GM21528 (cell line): ENCODE measurements around the gene EPSTI1.

Experiments
- ATAC-seq: cut with Tn5 transposase; IDR thresholded peaks from one replicate; pipeline ENCODE4 v1.9.1; 2021; ENCODE audit warnings: mild to moderate bottlenecking, moderate library complexity; ENCODE audit not compliant: unreplicated experiment, low FRiP score

Gene EPSTI1

DNA sequence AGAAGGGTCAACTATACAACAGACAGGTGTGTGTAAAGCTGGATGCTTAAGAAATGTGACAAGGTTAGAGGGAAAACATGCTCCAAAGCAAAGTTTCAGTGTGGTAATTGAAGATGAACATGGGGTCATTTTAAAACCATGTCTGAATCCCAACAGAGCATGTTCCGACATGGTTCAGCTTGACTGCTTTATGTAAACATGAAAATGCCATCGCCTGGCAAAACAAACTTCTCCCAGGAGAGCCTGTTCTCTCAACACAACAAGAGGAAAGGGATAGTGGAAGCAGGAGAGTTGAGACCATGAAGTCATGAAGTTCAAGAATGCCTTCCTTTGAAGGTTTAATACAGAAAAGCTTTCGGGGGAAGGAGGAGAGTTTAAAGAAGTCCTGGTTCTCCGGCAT, 85.8 kb downstream of the EPSTI1 start:
- no peak for ATAC-seq

DNA sequence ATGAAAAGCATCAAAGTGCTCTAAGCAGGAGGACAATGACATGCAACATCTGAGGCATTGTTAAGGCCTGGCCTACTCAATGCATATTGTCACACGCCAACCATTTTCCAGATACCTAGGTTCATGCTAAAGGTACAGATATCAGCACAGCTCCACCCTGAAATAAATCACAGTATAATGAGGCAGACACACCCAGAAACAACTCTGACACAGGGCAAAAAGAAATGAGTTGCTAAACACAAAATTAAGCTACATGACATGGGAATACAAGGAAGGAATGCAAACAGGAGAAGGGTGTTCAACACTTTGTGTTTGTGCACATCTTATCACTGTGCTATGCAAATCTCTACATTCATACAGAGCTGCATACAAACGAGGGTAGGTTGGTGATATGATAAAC, 86.5 kb downstream of the EPSTI1 start:
- ATAC-seq, result no peak

DNA sequence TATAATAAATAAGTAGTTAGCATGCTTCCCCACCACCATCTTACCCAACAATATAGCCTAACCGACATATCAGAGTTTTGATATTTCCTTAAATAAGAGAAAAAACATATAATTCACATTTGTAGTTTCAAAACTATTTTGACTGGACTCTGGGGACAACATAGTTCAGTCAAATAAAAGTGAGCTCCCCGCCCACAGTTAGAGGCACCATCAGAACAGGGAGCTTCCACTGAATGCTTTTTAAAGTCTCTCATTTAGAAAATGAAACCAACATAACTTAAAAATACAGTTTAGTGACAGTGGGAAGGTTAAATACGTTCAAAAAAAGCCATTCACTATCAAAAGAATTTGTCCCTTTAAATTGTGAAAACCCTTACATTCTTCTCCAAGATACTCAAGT, 92.8 kb downstream of the EPSTI1 start:
- ATAC-seq, result no peak

GRCh38 chr13:42895776-42896175, 96.3 kb downstream of the EPSTI1 start:
- ATAC-seq, result no peak

DNA sequence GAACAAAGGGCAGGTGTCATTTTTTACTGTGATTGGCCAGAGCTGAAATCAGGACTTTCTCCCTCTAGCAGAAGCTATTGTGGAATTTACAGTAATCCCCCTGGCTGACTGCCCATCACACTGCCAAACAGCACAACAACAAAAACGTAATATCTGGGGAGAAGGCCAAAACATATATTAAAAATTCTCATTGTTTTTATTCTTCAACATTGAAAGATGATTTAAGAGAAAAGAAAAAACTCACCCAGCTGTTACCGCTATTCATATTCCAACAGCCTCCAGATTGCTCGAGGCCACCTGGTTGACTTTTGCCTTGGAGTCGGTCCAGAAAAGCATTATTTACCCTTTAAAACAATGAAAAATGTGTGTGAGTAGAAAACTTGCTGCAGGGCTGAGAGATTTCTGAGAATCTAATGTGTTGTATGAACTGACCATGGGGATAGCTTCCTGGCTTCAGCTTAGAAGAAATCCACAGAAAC, 97.2 kb downstream of the EPSTI1 start:
- ATAC-seq, result no peak

GRCh38 chr13:42893214-42893671, 98.8 kb downstream of the EPSTI1 start:
- ATAC-seq, result no peak

DNA sequence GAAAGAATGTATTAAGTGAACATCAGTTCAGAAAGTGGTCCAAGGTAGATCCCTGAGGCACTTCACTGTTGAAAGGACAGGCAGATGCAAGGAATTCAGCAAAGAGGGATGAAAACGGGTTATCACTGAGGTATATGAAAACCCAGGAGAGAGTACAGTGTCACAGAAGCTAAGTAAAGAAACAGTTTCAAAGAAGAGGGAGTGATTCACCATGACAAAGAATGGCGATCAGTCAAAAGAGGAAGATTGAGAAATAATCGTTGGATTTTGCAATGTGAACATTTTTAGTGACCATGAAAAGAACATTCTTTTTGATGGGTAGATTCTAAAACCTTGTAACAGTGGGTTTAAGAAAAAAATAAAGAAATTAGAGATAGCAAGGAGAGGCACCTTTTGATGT, 99.3 kb downstream of the EPSTI1 start:
- ATAC-seq, result no peak

DNA sequence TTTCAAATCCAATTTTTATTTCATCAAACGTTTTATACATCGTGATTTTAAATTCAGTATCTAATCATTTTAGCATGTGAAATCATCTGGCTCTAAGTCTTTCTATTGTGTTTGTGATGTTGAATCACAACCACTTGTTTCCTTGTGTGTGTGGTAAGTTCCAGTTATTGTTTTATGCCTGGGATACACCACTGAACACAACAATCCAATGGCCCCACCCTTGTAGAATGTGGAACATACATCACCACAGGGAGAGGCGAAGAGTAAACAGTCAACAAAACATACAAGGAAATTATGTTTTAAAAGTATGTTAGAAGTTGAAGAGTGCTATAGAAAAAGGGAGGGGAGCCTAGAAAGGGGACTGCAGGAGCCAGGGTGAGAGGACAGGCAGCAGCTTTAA, 100.5 kb downstream of the EPSTI1 start:
- ATAC-seq, result no peak

DNA sequence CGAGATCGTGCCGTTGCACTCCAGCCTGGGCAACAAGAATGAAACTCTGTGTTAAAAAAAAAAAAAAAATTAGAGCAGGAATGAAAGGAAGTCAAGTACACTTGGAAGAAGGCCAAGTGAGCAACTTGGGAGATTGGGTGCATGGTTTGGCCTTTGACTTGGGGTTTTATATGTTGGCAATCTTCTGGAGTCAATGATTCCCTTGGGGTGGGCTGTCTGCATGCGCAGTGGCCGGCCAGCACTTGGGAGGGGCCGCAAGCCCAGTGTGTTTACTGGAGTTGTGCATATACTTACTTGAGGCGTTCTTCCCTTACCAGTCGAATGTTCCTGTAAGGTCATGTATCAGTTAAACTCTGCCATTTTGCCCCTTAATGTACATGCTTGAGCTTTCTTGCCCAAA, 106.7 kb downstream of the EPSTI1 start:
- ATAC-seq, result no peak

DNA sequence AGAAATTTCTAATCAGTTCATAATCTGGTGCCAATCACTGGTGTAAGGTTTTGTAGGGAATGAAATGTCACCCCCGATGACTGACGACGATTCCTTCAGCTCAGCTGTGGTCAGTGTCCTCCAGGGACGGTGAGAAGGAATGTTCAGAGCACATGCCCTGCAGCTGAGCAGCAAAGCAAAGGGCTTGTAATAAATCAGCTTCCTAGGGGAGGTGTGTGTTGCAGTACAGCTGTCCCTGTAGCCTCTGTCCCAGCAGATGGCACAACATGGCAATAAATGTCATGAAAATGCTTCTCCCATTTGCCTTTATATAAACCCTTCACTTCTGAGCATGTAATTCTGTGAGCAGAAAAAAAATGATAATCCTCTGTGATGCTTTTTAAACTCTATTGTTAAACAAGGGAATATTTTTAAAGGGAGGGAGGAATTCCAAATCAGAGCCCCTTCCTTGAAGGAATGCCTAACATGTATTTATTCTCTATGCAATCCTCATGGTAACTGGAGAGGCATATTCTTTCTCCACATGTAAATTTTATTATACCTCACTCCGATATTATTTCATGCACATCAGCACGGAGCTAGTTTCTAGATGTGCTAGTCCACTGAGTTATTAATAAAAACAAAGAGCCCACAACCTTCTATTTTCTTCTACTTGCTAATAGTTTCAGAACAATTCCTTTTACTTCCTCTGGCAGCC, 108.1 kb downstream of the EPSTI1 start:
- no peak for ATAC-seq

DNA sequence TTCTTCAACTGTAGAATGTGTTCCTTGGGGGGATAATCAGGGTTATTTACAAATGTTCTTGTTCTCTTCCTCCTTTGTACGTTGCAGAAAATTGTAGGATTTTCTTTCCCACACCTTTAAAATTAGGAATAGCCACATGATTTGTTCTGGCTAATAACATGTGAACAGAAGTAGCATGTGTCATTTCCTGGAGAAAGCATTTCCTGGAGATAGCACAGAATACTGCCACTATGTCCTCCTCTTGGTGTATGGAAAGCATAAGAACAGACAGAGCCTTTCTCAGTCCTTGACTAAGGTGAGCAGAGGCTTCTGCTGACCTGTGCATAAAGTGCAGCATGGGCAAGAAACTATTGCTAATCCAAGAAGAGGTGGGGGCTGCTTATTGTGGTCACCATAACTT, 108.9 kb downstream of the EPSTI1 start:
- no peak for ATAC-seq

DNA sequence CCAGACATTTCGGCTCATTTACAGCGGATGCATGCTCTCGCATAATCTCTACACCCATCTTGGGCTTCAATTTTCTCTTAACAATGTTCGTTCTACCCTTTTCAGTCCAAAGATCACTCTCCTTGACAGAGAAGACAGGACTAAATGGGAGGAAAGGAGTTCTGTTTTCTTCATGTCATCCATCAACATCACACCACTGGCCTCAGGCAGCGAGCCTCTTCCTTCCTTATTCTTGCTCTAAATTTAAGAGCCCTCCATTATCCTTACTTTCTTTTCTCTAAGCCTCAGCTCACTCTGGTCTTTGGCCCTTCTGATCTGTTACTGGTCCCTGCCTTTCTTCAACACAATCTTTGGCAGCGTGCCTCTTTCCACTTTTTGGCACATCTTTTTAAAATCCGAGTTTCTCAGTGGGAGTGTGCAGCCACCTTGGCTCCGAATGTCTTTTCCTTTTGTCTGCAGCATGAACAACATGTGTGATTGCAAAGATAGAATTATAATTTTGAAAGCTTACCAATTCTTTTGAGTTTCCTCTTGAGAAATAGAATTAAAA, 111.9 kb downstream of the EPSTI1 start:
- ATAC-seq, result no peak

DNA sequence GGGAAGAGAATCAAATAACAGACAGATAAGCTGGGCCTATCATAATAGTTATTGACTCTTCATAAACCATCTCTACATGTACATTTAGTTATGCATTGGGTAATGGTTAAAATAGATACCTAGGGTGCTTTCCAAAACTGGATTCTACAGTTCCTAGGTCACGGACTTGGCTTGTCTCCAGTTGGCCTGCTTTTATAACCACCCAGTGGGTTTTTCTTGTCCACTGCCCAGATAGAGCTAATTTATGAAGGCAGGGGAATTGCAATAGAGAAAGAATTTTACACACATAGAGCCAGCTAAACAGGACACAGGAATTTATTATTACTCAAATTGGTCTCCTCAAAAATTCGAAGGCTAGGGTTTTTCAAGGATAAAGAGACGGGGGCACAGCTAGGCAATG, 113.3 kb downstream of the EPSTI1 start:
- no peak for ATAC-seq

GRCh38 chr13:42876887-42877545, 115.0 kb downstream of the EPSTI1 start:
- no peak for ATAC-seq

DNA sequence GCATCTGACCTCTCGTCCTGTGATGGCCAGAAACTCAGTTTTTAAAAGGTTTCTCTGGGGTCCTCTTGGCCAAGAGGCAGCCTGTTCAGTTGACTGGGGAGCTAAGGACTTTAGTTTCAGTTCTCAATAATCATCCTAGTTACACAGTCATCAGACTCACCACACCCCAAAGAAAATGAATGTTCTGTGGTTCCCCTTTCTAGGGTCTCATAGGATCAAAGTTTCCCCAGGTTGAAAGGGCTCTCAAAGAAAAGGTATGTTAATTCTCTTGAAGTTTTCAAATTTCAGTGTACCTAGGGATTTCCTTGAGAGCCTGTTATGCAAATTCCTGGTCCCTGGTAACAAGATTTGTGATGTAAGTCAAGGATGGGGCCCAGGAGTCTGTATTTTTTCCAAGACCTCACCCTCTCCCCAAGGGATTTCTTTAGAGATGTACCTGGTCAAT, 115.7 kb downstream of the EPSTI1 start:
- ATAC-seq, result peak; percentile 93

DNA sequence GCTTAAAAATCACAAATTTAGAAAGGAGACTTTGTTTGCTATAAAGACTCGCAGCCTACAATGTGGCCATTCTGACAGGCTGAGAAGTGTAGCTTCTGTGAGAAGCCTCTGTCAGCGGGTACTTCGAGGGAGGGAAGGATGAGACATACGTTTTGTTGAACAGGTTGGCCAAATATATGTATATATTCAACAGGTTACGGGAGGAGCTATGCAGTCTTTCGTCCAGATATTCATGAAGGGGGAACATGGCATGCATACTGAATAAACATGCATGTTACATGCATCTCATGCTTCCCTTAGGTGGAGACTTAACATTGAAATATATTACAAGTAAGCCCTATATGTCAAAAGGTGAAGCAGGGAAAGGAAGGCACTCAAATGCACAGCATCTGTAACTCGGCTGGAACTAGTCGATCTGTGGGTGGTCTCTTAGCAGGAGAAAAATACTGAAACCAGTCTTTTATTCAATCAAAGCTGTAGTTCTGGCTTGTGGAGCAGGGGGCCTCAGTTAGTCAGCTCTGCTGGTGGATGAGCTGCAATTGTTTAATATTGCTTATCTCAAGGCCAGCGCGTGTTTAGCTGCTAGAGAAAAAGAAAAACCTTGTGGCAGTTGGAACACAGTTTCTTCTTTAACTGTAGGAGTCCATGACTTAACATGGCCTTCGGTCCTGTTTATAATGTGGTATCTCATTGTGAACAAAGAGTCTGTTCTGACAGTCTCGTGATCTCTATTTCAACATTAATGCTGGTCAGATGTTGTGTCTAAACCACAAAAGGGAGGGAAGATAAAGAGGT, 116.4 kb downstream of the EPSTI1 start:
- peak; percentile 42 for ATAC-seq

GRCh38 chr13:42874221-42874620, 117.8 kb downstream of the EPSTI1 start:
- ATAC-seq, result no peak

GRCh38 chr13:42873081-42873480, 119.0 kb downstream of the EPSTI1 start:
- no peak for ATAC-seq

DNA sequence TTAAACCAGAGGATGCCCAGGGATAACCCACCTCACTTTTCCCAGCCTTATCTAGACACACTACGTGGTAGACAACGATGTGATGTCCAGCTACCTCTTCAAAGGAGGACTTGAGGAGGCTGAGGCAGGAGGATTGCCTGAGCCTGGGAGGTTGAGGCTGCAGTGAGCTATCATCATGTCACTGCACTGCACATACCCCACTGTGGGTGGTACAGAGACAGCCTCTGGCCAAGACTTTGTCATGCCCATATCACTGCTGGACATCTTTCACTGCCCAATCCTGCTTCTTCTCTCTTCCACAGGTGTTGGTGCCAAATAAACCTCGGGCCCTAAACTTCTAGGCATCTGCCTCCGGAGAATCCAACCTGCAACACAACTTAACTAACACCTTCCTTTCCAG, 124.8 kb downstream of the EPSTI1 start:
- ATAC-seq, result no peak

- ATAC-seq, result no peak
Observed at GRCh38 chr13:42865768-42866102, 126.3 kb downstream of the EPSTI1 start.
